ENCODE results near the gene CFAP107.

The CFAP107 gene

DNA sequence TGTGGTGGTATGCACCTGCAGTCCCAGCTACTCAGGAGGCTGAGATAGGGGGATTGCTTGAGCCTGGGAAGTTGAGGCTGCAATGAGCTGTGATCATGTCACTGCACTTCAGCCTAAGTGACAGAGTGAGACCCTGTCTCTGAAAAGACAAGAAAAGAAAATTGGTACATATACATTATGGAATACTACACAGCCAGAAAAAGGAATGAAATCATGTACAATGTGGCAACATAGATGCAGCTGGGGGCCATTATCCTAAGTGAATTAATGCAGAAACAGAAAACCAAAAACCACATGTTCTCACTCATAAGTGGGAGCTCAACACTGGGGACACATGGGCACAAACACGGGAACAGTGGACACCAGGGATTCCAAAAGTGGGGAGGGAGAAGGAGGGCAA, 7.1 kb upstream of the CFAP107 start:
- DNase-seq (ENCODE audit: low read depth), result no peak
- no peak for TF ChIP-seq CTCF (IDR thresholded peaks at IDR 0.05; ENCODE audit: low read depth, low read length, missing control alignments)
- no peak overlapping the region for H3K4me3 ChIP-seq (ENCODE audit: low read depth, low read length)
- in situ Hi-C loops (cut with HindIII; ENCODE audit: low sequenced_read_pairs), result no loop called here

GRCh38 chr1:12739613-12740012, 6.4 kb upstream of the CFAP107 start:
- TF ChIP-seq CTCF (IDR thresholded peaks at IDR 0.05; ENCODE audit: low read depth, low read length, missing control alignments), result no peak

GRCh38 chr1:12741946-12742345, 4.1 kb upstream of the CFAP107 start:
- DNase-seq (ENCODE audit: low read depth), result no peak
- no peak for TF ChIP-seq CTCF (IDR thresholded peaks at IDR 0.05; ENCODE audit: low read depth, low read length, missing control alignments)
- H3K4me3 ChIP-seq (ENCODE audit: low read depth, low read length), result no peak overlapping the region
- in situ Hi-C loops (cut with HindIII; ENCODE audit: low sequenced_read_pairs), result no loop called here

More at GRCh38 chr1:12739613-12740012, 6.4 kb upstream of the CFAP107 start:
- in situ Hi-C loops (cut with HindIII; ENCODE audit: low sequenced_read_pairs), result no loop called here
- no peak for DNase-seq (ENCODE audit: low read depth)
- H3K4me3 ChIP-seq (ENCODE audit: low read depth, low read length), result no peak overlapping the region

DNA sequence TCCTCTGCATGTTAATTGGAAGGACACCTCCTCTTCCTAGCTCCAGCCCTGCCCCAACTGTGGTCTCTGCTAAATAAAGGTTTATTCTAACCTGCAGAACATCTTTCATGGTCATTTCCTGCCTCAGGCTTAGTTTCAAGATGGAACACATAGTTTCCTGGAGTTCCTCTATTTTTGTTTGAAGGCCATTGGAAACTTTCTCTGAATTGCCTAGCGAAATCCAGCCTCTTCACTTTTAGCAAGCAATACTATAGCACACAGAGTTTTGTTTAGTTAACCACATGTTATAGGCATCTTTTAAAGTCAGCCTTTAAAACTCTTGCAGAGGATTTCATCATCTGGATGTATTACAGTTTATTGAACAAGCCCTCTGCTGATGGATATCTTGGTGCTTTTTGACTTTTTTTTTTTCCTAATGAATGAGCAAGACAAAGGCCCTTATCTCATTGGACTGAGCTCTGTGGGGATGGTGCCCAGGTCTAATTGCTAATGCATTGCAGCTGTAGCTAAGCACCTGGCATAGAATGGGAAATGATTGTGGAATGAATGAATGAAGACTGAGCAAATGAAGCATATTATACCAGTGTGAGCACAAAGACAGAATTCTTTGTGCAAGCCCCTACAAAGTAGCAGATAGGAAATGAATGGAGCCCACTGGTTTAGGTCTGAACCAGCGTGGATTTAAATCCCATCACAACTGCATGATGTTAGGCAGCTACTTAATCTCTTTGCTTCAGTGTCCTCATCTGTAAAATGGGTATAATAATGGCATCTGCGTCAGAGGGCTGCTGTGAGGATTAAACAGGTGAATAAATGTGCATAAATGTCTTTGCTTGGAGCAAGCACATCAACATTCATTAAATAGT, 641 bp upstream of the CFAP107 start:
- no peak overlapping the region for H3K4me3 ChIP-seq (ENCODE audit: low read depth, low read length)
- in situ Hi-C loops (cut with HindIII; ENCODE audit: low sequenced_read_pairs), result no loop called here
- no peak for TF ChIP-seq CTCF (IDR thresholded peaks at IDR 0.05; ENCODE audit: low read depth, low read length, missing control alignments)
- no peak for DNase-seq (ENCODE audit: low read depth)

- TF ChIP-seq CTCF (IDR thresholded peaks at IDR 0.05; ENCODE audit: low read depth, low read length, missing control alignments), result no peak
- no peak overlapping the region for H3K4me3 ChIP-seq (ENCODE audit: low read depth, low read length)
- DNase-seq (ENCODE audit: low read depth), result no peak
- in situ Hi-C loops (cut with HindIII; ENCODE audit: low sequenced_read_pairs), result no loop called here
Observed at GRCh38 chr1:12748778-12749355, 2.9 kb downstream of the CFAP107 start.

- no peak for TF ChIP-seq CTCF (IDR thresholded peaks at IDR 0.05; ENCODE audit: low read depth, low read length, missing control alignments)
- in situ Hi-C loops (cut with HindIII; ENCODE audit: low sequenced_read_pairs), result no loop called here
- DNase-seq (ENCODE audit: low read depth), result no peak
- H3K4me3 ChIP-seq (ENCODE audit: low read depth, low read length), result no peak overlapping the region
Observed at GRCh38 chr1:12754738-12755137, 8.7 kb downstream of the CFAP107 start.

Data from astrocyte of the cerebellum (primary cell).